Thymus (tissue), 11 donors: ENCODE results near the gene TBC1D24. TPM values are rescaled to one million over a fixed set of nuclear protein-coding genes. Genes with fewer than 3 reads are reported as not detected.

Experiments
- DNase-seq, 9 donors: peaks; one replicate each; pipeline ENCODE4 v3.0.0-alpha.2; 2013; ENCODE audit warnings: low spot score in 9 of 9, low read depth in 6 of 9, missing footprints in 1 of 9
- H3K27ac ChIP-seq, 2 donors: one replicate each; pipeline ENCODE4 v1.5.1; 2013; ENCODE audit warnings: control low read depth in 1 of 2, low read depth in 1 of 2, low read length in 1 of 2, mild to moderate bottlenecking in 1 of 2, moderate library complexity in 1 of 2
- H3K27me3 ChIP-seq, 2 donors: one replicate each; pipeline ENCODE4 v1.5.1; 2013; ENCODE audit warnings: low read length in 1 of 2; ENCODE audit not compliant: control insufficient read depth in 2 of 2, insufficient read depth in 1 of 2
- H3K36me3 ChIP-seq, 2 donors: one replicate each; pipeline ENCODE4 v1.5.1; 2013; ENCODE audit warnings: low read length in 1 of 2, mild to moderate bottlenecking in 1 of 2, moderate library complexity in 1 of 2; ENCODE audit not compliant: control insufficient read depth in 2 of 2, insufficient read depth in 2 of 2
- H3K4me1 ChIP-seq, 2 donors: one replicate each; pipeline ENCODE4 v1.5.1; 2013; ENCODE audit warnings: low read length in 2 of 2; ENCODE audit not compliant: control insufficient read depth in 2 of 2, insufficient read depth in 2 of 2
- H3K4me3 ChIP-seq, 2 donors: one replicate each; pipeline ENCODE4 v1.5.1; 2013; ENCODE audit warnings: low read length in 2 of 2, control low read depth in 1 of 2, mild to moderate bottlenecking in 1 of 2
- H3K9me3 ChIP-seq, 2 donors: one replicate each; pipeline ENCODE4 v1.5.1; 2013; ENCODE audit warnings: low read length in 1 of 2, mild to moderate bottlenecking in 1 of 2; ENCODE audit not compliant: control insufficient read depth in 2 of 2, insufficient read depth in 1 of 2
- WGBS: extraction: QIAGEN DNeasy Blood & Tissue Kit; methylation state at CpG from one replicate; pipeline ENCODE4 v1.1.7; 2013; 5-methylcytosine and 5-hydroxymethylcytosine counted together
- polyA plus RNA-seq: library from polyadenylated mRNA; stranded (reverse); fragments of 200-250 nt; gene quantifications from one replicate; pipeline ENCODE4 v1.2.3, GENCODE V29; 2013
- total RNA-seq: library from RNA; stranded (reverse); fragments of 120-200 nt; gene quantifications from one replicate; pipeline ENCODE4 v1.2.4, GENCODE V29; 2013
- donor health status: healthy.

TBC1D24 gene
- total and polyA plus RNA-seq, 2 donors = 3.5 to 3.7 TPM

DNA sequence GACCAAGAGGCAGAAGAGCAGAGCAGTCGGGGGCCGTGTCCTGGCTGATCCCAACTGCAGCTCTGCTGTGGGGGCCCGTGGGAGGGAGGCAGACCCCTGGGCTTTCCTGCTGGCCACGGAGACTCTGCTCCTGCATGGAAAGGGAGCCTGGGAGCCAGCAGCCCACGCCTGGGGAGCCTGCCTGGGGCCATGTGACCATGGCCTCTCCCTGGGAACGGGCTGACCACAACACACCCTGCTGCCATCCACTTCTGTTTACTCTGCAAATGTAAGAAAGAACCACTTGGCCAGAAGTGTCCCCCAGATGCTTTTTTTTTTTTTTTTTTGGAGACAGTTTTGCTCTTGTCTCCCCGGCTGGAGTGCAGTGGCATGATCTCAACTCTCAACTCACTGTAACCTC lies 17.0 kb upstream of the TBC1D24 start:
- Histone ChIP-seq H3K27me3 (no peaks in the 10 kb centered on the region), H3K4me1 (peaks cover 15 to 22% of the 10 kb centered on the region in 2 donors), H3K4me3 (no peak overlapping the region), H3K9me3 (no peaks in the 10 kb centered on the region), H3K27ac (no peak overlapping the region), H3K36me3 (peaks cover 45 to 54% of the 10 kb centered on the region in 2 donors)
- no peak for DNase-seq
- WGBS = 95% methylated on average over 7 of the region's 7 CpGs

DNA sequence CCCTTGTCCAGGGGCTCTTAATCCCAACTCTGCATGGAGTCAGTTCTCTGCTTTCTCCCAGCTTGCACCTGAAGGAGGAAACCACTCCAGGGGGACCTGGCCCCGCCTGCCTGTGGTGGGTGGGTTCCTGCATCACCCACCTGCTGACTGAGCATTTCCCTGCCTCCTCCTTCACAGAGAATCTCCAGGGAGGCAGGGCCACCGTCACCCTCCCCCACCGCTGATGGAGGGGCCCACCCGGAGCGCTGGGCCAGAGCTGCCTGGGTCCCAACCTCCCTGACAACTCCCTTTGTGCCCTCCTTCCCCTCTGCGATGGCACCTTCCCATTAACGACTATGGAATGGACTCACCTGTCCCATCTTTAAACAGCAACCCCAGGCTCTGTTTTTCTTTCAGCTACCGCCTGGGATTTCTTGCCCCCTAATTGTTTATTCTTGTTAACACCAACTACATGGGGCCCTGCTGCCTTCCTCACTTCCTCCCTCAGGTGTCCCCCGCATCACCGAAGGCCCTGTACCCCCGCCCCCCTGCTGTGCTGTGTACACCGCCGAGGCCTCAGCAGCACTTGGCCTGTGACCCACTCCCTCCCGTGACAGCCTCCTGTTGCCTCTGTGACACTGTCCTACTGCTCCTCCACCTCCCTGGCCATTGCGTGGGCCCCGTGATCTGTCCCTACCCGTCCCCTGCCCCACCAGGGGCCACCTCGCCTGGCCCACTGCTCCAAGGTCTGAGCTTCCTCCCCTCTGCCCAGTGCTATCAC lies 15.9 kb upstream of the TBC1D24 start:
- H3K36me3 ChIP-seq = peaks cover 34 to 45% of the 10 kb centered on the region in 2 donors
- 60% methylated on average over 18 of the region's 18 CpGs for WGBS
- no peaks in the 10 kb centered on the region for H3K27me3 ChIP-seq
- peak overlapping the region; percentile 49 to 58 for H3K4me3 ChIP-seq
- no peak for DNase-seq
- no peaks in the 10 kb centered on the region for H3K9me3 ChIP-seq
- H3K4me1 ChIP-seq = peaks cover 15 to 22% of the 10 kb centered on the region in 2 donors
- peak overlapping the region in 1 of 2 donors; percentile 37 for H3K27ac ChIP-seq

GRCh38 chr16:2459647-2460390 lies 15.1 kb upstream of the TBC1D24 start, which contains the start of gene TEDC2:
Gene TEDC2 (plus strand): TSS chr16:2460109. CDS start chr16:2460145, 36 bp downstream.
- peak within 1 kb of the TSS; percentile 49 to 58 for H3K4me3 ChIP-seq
- peak; percentile 86 to 98 (median 94) for DNase-seq
- peaks cover 27 to 39% of the 10 kb centered on the region in 2 donors for H3K36me3 ChIP-seq
- under 1% methylated on average over 66 of the region's 66 CpGs for WGBS
- H3K9me3 ChIP-seq = no peaks in the 10 kb centered on the region
- peak within 1 kb of the TSS in 1 of 2 donors; percentile 37 for H3K27ac ChIP-seq
- H3K4me1 ChIP-seq = peaks cover 15 to 22% of the 10 kb centered on the region in 2 donors
- H3K27me3 ChIP-seq = no peaks in the 10 kb centered on the region

DNA sequence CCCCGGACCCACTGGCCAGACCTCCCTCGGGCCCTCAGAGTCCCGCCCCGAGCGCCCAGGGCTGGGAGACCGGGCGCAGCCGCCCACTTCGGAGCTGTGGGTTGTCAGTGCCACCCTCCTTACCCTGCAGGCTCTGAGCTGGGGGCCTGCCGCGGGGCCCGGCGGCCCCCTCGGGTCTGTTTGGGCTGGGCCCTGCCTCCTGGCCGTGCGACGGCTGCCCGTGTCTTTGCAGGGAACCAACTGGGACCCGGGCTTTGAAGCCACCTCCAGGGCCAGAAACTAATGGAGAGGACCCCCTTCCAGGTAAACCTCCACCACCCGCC lies 14.6 kb upstream of the TBC1D24 start:
- WGBS = 6% methylated on average over 20 of the region's 20 CpGs
- peak overlapping the region in 1 of 2 donors; percentile 12 for H3K27ac ChIP-seq
- no peak for DNase-seq

DNA sequence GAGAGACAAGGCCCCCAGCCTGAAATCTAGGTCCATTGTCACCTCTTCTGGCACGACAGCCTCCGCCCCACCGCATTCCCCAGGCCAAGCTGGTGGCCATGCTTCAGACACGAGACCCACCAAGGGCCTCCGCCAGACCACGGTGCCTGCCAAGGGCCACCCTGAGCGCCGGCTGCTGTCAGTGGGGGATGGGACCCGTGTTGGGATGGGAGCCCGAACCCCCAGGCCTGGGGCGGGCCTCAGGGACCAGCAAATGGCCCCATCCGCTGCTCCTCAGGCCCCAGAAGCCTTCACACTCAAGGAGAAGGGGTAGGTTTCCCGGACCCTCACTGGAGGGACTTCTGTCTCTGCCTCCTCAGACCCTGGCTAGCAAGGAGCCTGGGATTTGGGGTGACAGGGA lies 14.0 kb upstream of the TBC1D24 start:
- peaks cover 15 to 22% of the 10 kb centered on the region in 2 donors for H3K4me1 ChIP-seq
- no peaks in the 10 kb centered on the region for H3K27me3 ChIP-seq
- DNase-seq = no peak
- H3K36me3 ChIP-seq = peaks cover 20 to 28% of the 10 kb centered on the region in 2 donors
- no peak overlapping the region for H3K27ac ChIP-seq
- 92% methylated on average over 13 of the region's 13 CpGs for WGBS
- peak overlapping the region in 1 of 2 donors; percentile 49 for H3K4me3 ChIP-seq
- no peaks in the 10 kb centered on the region for H3K9me3 ChIP-seq

More for the DNA sequence above, 14.6 kb upstream of the TBC1D24 start:
- H3K9me3 ChIP-seq = no peaks in the 10 kb centered on the region
- peaks cover 15 to 22% of the 10 kb centered on the region in 2 donors for H3K4me1 ChIP-seq
- no peaks in the 10 kb centered on the region for H3K27me3 ChIP-seq
- peak overlapping the region; percentile 49 to 58 for H3K4me3 ChIP-seq
- H3K36me3 ChIP-seq = peaks cover 26 to 34% of the 10 kb centered on the region in 2 donors

- Histone ChIP-seq H3K27me3 (peaks cover 3 to 8% of the 10 kb centered on the region in 2 donors), H3K9me3 (no peaks in the 10 kb centered on the region), H3K27ac (no peak overlapping the region), H3K4me3 (no peak overlapping the region), H3K36me3 (peaks cover 7 to 15% of the 10 kb centered on the region in 2 donors), H3K4me1 (peaks cover 15 to 27% of the 10 kb centered on the region in 2 donors)
- 98% methylated on average over 23 of the region's 23 CpGs for WGBS
- no peak for DNase-seq
Measured at GRCh38 chr16:2462031-2462866, 12.7 kb upstream of the TBC1D24 start.

GRCh38 chr16:2464333-2464732 lies 10.6 kb upstream of the TBC1D24 start:
- Histone ChIP-seq H3K4me1 (peaks cover 21 to 33% of the 10 kb centered on the region in 2 donors), H3K27me3 (peaks cover 24 to 28% of the 10 kb centered on the region in 2 donors), H3K27ac (no peak overlapping the region), H3K9me3 (no peaks in the 10 kb centered on the region), H3K36me3 (peaks cover 0 to 7% of the 10 kb centered on the region in 2 donors), H3K4me3 (no peak overlapping the region)
- DNase-seq = no peak
- 97% methylated on average over 12 of the region's 12 CpGs for WGBS

- peaks cover 0 to 7% of the 10 kb centered on the region in 2 donors for H3K36me3 ChIP-seq
- peaks cover 12 to 37% of the 10 kb centered on the region in 2 donors for H3K4me1 ChIP-seq
- H3K27me3 ChIP-seq = peaks cover 39 to 43% of the 10 kb centered on the region in 2 donors
- no peaks in the 10 kb centered on the region for H3K9me3 ChIP-seq
- WGBS = 95% methylated on average over 12 of the region's 12 CpGs
- no peak overlapping the region for H3K4me3 ChIP-seq
- no peak for DNase-seq
- H3K27ac ChIP-seq = no peak overlapping the region
Measured at GRCh38 chr16:2465653-2466415, 9.1 kb upstream of the TBC1D24 start.
